ENCODE data around the gene TPM4.

The TPM4 gene

DNA sequence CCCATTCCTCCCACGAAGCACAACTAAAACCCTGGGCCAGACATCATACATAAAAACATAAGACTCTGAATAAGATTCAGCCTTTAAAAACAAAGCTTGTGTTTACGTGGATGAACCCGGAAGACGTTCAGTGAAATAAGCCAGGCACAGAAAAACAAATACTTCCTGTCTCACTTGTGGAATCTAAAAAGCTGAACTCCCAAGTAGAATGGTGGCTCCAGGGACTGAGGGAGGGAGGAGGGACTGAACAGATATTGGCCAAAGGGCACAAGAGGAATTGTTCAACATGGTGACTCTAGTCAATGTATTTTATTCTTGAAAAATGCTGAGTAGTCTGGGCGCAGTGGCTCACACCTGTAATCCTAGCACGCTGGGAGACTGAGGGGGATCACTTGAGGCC lies 35.7 kb upstream of the TPM4 start:
- intact Hi-C loops (cut with DNase I) = loop anchor here (1.0 to 10.0 kb wide), 3 partner anchors 71 to 416 kb away; partner anchors contain the start of gene RAB8A
- DNase-seq = peak in 1 of 10 donors; percentile 11

DNA sequence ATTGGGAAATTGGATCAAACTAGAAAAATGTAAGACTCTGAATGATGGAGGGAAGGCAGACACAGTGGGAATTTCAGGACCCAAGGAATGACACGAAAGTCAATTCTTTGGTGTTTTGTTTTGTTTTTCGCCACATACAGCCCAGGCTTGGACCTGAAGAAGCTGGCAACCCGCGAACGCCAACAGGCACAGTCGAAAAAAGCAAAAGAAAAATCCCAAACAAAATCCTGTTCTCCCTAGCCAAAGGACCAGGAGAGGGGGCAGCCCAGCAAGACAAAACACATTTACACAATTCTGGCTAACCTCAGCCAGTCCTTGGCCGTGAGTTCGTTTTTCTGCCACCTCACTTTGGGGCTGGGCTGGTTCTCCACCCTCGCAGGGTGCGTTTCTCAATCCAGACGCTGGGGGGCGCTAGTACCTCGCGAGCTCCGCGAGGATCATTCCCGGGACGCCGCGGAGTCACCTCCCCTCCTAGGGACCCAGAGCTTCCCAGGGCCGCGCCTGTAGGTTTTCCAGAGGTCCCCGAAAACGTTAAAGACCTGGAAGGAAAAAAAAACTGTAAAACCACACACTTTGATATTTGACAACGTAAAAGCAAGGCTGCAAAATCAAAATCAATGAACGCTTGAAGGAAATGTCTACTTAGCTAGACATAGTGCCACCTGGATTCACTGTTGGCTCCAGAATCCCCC lies 34.9 kb upstream of the TPM4 start:
- DNase-seq = peak; percentile 59 to 97 (median 86)
- intact Hi-C loops (cut with DNase I) = loop anchor here (1.0 to 10.0 kb wide), 3 partner anchors 70 to 417 kb away; partner anchors contain the start of gene RAB8A

DNA sequence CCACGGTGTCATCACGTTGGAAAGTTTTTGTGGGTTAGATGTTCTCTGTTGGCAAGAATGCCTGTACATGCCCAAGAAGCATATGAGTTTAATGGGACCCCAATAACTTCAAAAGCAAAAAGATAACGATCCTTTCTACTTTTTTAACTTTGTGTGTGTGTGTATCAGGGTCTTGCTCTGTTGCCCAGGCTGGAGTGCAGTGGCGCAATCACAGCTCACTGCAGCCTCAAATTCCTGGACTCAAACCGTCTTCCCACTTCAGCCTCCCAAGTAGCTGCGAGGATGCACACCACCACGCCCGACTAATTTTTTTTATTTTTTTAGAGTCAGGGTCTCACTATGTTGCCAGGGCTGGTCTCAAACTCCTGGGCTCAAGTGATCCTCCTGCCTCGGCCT lies 34.3 kb upstream of the TPM4 start:
- intact Hi-C loops (cut with DNase I) = loop anchor here (1.0 to 10.0 kb wide), 3 partner anchors 69 to 417 kb away; partner anchors contain the start of gene RAB8A
- DNase-seq = no peak

DNA sequence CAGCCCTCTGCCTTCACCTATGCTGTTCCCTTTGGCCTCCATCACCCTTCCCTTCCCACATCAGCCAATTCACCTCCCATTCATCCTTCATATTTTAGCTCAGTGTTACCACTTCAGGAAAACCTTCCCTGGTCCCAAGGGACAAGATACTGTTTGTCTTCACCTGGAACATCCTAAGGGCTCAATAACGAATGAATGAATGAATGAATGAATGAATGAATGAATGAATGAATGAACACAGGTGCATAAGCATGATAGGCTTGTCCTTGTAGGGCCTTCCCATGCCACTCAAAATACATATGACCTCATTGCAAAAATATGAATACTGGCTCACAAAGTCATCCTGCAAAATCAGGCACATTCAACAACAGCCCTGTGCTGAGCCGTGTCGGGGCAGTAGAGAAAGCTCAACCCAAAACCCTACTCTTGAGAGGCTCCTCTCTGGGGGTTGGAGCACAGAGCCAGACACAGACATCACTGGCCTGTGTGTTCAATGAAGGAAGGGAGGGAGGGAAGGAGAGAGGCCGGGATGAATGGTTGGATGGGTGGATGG lies 33.7 kb upstream of the TPM4 start:
- no peak for DNase-seq
- intact Hi-C loops (cut with DNase I) = loop anchor here (10.0 kb wide), 1 partner anchor 418 kb away; no protein-coding TSS in a partner anchor

DNA sequence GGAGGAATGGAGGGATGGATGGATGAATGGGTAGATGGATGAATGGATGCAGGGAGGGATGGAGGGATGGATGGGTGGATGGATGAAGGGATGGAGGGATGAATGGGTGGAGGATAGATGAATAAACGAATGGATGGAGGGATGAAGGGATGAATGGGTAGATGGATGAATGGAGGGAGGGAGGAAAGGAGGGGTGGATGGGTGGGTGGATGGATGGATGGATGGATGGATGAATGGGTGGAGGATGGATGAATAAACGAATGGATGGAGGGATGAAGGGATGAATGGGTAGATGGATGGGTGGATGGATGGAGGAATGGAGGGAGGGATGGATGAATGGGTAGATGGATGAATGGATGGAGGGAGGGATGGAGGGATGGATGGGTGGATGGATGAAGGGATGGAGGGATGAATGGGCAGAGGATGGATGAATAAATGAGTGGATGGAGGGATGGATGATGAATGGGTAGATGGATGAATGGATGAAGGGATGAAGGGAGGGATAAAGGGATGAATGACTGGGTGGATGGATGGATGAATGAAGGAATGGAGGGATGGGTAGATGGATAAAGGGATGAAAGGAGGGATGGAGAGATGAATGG lies 33.0 kb upstream of the TPM4 start:
- intact Hi-C loops (cut with DNase I) = loop anchor here (10.0 kb wide), 1 partner anchor 418 kb away; no protein-coding TSS in a partner anchor
- no peak for DNase-seq

DNA sequence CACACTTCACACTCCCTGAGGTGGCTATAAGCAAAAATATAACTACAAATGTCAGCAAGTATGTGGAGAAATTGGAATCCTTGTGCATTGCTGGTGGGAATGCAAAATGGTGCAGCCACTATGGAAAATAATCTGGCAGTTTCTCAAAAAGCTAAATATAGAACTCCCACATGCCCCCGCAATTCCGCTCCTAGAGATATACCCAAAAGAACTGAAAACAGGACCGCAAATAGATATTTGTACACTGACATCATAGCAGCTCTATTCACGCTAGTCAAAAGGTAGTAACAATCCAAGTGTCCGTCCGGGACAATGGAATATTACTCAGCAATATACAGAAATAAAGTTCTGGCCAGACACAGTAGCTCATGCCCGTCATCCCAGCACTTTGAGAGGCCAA lies 31.5 kb upstream of the TPM4 start:
- no peak for DNase-seq
- intact Hi-C loops (cut with DNase I) = loop anchor here (10.0 kb wide), 1 partner anchor 420 kb away; no protein-coding TSS in a partner anchor

DNA sequence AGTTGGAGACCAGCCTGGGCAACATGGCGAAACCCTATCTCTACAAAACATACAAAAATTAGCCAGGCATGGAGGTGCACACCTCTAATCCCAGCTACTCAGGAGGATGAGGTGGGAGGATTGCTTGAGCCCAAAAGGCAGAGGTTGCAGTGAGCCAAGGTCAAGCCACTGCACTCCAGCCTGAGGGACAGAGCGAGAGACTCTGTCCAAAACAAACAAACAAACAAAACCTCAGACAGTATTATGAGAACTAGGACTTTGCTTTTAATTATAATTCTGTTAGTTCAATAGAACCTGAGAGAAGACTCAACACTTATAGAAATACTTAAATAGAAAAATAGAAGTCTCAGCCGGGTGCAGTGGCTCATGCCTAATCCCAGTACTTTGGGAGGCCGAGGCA lies 31.1 kb upstream of the TPM4 start:
- DNase-seq = no peak
- intact Hi-C loops (cut with DNase I) = loop anchor here (10.0 kb wide), 1 partner anchor 420 kb away; no protein-coding TSS in a partner anchor

DNA sequence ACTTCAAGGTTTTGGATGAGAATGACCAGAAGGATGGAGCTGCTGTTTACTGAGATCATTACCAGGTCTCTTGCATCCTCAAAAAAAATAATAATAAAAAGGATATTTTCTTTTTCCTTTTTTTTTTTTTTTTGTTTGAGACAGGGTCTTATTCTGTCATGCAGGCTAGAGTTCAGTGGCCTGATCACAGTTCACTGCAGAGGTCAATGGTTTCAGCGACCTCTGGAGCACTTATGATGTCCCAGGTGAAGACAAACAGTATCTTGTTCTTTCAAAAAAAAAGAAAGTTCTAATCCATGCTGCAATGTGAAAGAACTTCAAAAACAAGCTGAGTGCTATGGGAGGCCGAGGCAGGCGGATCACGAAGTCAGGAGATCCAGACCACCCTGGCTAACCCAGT lies 30.4 kb upstream of the TPM4 start:
- DNase-seq = peak in 1 of 10 donors; percentile 24
- intact Hi-C loops (cut with DNase I) = loop anchor here (10.0 kb wide), 1 partner anchor 421 kb away; no protein-coding TSS in a partner anchor

DNA sequence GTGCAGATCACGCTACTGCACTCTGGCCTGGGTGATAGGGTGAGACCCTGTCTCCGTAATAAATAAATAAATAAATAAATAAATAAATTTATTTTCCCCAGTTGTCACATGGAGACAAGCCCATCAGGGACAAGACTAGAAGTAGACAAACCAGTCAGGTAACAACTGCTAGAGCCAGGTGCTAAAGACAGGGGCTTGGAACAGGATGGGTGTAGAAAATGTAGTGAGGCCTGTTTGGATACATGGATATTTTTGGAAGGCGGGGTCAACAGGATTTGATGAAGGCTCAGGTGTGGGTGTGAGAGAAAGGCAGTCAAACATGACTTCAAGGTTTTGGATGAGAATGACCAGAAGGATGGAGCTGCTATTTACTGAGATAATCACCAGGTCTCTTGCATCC lies 27.7 kb upstream of the TPM4 start:
- peak in 1 of 10 donors; percentile 36 for DNase-seq
- intact Hi-C loops (cut with DNase I) = loop anchor here (10.0 kb wide), 1 partner anchor 424 kb away; no protein-coding TSS in a partner anchor

DNA sequence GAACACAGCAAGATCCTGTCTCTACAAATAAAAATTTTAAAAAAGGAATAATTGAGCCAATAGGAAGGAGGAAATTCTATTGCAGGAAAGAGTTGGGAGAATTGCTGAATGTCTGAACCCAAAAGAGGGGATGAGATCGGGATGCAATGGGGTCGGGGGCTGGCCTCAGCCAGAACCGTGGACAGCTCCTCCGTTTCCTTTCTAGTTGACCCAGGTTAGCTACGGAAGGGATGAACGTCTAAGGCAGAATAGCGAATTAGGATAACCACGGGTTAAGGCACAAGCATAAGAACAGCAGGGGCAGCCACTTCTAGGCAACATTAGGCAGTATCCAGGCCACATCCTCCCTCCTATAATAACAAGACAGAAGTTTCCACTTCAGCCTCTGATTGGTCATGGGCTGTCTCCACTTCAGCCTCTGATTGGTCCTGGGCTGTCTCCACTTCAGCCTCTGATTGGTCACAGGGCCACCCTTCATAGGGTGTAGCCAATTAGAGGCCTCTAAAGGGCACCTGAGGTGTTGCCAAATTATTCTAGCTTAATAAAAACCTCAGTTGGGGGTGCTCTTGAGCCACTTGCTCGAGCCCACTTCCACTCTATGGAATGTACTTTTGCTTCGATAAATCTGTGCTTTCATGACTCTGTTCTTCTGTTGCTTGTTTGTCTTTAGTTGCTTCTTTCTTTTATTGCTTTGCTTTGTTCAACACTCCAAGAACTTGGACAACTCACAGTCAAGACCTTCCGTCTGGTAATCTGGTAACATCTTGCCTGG lies 24.9 kb upstream of the TPM4 start:
- intact Hi-C loops (cut with DNase I) = no loop called here
- peak in 2 of 10 donors; percentile 15 to 65 for DNase-seq

DNA sequence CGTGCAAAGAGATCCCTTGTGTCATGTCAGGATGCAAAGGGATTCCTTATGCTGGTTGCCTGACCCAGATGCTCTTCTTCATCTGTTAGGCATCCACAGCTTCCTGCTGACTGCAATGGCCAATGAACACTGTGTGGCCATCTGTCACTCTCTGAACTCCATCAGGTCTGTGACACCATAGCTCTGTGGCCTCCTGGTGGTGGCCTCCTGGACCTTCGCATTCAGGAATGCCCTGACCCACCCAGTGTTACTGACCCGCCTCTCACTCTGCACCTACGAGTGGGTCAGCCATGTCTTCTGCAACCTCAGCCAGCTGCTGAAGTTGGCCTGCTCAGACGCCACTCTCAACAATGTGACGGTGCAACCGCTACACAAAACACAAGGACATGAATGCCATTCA lies 23.9 kb upstream of the TPM4 start:
- intact Hi-C loops (cut with DNase I) = no loop called here

DNA sequence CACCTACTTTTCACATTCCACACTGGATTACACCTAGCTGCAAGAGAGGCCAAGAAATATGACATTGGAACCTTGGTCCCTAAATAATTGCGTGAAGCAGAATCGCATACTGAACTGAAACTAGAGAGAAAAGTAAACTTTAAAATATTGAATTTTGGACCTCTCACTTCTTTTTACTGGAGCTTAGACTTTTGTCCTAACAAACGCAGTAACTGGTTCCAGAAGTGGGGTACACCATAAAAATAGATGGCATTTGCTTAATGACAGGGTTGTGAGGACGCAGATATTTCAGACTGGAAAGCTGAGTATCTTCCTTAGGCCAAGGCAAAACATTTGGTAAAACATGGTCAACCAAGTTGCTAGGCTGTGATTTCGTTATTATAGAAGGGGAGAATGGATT lies 19.2 kb upstream of the TPM4 start:
- intact Hi-C loops (cut with DNase I) = no loop called here
- DNase-seq = no peak

More for the DNA sequence above, 23.9 kb upstream of the TPM4 start:
- peak in 1 of 10 donors; percentile 35 for DNase-seq

DNA sequence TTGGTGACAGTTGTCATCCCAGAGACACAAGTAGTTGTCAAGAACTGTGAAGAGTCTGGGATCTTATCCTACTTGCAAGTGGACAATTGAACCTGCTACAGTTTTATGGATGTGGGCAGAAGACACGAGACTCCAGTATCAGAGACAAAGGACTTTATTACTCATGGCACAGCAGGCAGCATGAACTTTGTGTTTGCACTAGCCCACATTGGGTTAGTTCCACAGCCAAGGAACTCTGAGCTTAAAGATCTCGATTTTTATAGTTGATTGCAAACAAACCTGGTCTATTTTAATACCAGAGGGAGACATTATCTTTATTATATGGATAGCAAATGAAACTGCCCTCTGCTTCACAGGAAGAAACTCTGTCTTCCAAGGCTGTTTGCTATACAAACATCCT lies 16.0 kb upstream of the TPM4 start:
- intact Hi-C loops (cut with DNase I) = no loop called here
- no peak for DNase-seq

DNA sequence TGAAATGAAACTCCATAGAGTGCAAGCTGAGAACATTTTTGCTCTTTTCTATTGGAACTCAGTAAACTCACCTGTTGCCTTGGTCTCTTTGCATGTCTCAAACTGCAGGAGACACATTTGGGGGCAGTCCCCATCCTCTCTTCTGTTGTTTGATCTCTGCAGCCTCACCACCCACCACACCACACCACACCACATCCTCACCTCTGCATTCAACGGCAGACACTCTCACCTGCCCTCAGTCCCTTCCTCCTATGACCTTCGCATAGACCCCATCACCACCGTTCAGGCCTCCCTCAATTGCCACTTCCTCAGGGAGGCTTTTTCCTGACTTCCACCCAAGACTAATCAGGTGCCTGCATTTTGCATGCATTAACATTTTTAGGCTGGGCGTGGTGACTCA lies 14.4 kb upstream of the TPM4 start:
- intact Hi-C loops (cut with DNase I) = no loop called here
- peak in 1 of 10 donors; percentile 18 for DNase-seq

DNA sequence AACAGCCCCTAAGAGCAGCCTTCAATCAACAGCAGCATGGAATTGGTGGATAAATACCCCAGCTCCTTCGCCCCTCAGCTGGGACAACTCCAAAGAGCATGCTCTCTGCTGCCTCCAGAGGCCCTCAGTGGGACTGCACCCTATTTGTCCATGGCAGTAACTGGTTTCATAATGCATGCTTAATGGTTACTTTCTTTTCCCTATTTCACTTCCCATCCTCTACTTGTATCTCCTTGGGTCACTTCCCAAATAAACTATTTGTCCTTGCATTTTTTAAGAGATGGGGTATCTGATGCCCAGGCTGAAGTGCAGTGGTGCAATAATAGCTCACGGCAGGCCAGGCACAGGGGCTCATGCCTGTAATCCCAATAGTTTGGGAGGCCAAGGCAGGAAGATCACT lies 13.5 kb upstream of the TPM4 start:
- DNase-seq = peak in 2 of 10 donors; percentile 29 to 86
- intact Hi-C loops (cut with DNase I) = no loop called here

DNA sequence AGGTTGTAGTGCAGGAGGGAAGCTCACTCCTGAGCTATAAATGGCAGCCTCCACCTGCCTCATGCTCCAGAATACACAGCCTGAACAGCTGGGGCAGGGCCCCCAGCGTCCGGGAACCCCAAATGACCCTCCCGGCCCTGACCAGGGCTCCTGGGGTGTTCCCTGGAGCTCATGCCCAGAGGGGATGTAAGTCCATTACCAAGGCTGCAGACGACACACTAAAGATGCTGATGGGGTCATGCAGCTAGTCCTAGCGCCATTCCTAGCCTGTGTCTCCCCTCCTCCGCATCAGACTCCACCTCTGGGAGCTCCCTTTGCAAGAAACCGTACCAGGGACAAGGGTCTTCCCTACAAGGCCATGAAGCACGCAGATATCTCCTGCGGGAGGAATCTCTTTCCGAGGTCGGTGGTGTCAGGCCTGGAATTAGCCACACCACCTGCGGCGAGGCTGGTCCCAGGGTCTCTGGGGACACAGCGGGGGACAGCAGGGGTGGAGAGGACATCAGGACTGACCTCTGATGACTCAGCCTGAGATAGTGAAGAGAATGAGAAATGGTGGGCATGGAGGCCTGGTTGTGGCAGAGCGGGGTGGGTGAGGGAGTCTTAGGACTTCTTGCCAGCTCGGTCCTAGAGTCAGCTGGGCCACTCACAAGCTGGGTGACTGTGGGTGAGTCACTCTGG lies 11.9 kb upstream of the TPM4 start:
- peak in 2 of 10 donors; percentile 38 to 48 for DNase-seq
- intact Hi-C loops (cut with DNase I) = no loop called here

DNA sequence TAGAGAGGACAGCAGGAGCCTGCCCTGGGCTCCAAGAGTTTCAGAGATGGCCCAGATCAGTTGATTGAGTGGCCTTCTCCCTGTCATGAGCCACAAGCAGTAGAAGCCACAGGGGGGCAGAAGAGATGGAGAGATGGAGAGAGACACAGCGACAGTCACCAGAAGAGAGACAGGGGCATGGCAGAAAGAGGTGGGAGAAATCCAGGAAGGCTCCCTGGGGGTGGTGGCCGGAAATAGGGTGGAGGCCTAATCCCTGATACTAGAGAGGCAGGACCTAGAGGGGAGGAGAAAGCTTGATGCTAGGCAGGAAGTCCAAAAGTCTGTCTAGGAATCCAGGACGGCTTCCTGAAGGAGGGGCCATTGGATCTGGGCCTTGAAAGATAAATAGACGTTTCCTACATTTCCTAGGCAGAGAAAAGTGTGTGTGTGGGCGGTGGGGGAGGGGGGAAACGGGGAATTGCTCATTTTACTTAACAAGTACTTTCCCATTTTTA lies 9.6 kb upstream of the TPM4 start:
- intact Hi-C loops (cut with DNase I) = no loop called here
- peak in 3 of 10 donors; percentile 5 to 38 (median 32) for DNase-seq

DNA sequence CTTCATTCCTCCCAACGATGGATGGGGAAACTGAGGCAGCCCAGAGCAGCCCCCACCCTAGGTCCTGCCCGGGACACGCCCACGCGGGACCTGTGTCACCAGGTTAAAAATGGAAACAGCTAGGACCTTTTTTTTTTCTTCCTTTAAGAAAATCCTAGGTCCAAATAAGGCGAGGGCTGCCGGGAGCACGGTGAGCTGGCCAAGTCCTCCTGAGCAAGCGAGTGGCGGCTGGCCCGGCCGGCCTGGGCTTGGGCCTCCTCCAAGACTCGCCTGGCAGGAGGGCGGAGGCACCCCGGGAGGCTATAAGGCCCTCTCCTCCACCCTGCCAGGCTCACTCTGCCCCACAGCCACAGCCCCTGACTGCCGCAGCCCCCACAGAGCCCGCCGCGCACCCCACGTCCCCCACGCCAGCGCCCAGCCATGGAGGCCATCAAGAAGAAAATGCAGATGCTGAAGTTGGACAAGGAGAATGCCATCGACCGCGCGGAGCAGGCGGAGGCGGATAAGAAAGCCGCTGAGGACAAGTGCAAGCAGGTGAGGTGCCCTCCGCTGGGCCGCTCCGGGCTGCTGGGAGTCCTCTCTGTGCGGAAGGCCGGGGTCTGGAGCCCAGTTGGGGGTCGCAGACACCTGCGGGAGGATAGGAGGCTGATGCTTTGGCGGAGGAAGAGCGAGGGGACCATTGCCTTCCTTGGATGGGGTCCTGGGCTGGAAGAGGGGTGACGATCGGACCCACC lies 8.9 kb upstream of the TPM4 start:
- intact Hi-C loops (cut with DNase I) = no loop called here
- DNase-seq = peak in 5 of 10 donors; percentile 29 to 86 (median 80)

DNA sequence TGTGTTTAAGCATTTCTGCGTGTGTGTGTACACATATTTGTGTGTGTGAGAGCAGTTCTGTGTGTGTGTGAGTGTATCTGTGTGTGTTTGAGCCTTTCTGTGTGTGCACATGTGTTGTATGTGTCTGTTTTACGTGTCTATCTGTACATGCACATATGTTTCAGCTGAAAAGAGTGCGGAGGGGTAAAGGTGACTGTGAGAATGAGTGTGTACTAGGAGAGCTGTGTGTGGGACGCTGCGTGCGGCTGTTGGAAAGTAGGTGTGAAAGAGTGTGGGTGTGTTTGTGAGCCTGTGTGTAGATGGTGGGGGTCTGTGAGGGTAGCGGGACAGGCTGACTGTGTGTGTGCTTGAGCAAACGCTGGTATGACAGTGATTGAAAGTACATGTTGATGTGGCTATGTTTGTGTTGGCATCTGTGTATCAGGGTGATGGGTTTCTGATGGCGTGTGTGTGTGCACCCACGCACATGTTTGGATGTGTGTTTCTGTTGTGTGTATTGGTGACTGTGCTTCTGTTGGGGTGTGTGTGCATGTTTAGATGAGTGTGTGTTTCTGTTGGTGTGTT lies 7.5 kb upstream of the TPM4 start:
- peak in 2 of 10 donors; percentile 23 to 35 for DNase-seq
- intact Hi-C loops (cut with DNase I) = no loop called here
